ENCODE measurements around the gene PIK3AP1. TPM values are rescaled to one million over a fixed set of nuclear protein-coding genes. Genes with fewer than 3 reads are reported as not detected.

Gene PIK3AP1
- total and polyA plus RNA-seq, 2 of the 4 experiments (the other 2 are of a cell fraction), result under 0.01 to 0.14 TPM

- in situ Hi-C loops (cut with MboI; ENCODE audit: low sequenced_read_pairs) (no loop called here), dilution Hi-C loops (cut with HindIII; ENCODE audit: low sequenced_read_pairs, unreplicated experiment) (no loop called here), intact Hi-C loops (cut with micrococcal nuclease) (no loop called here)
- H3K9me1 ChIP-seq (ENCODE audit: insufficient read depth, low read length), result no peaks in the 10 kb centered on the region
- no peaks in the 10 kb centered on the region for H3K79me1 ChIP-seq (ENCODE audit: low read depth in 1 of 2, low read length in 2 of 2)
- no peak overlapping the region for H4K8ac ChIP-seq (ENCODE audit: low read depth in 2 of 2, low read length in 2 of 2)
- no TSS peak for BruUV-seq (replicated peaks)
- no peak overlapping the region for H2BK120ac ChIP-seq (ENCODE audit: low read depth, low read length)
- peaks cover 8% of the 10 kb centered on the region for H3K27me3 ChIP-seq (ENCODE audit: control insufficient read depth, insufficient read depth, low read length)
- H3K4me3 ChIP-seq (ENCODE audit: insufficient read depth, low read depth, low read length), result no peak overlapping the region
- H3K9me3 ChIP-seq (ENCODE audit: control insufficient read depth, insufficient read depth, low read length), result no peaks in the 10 kb centered on the region
- H4K20me1 ChIP-seq (ENCODE audit: insufficient read depth, low read length), result no peaks in the 10 kb centered on the region
- H3K4me2 ChIP-seq (ENCODE audit: low read depth, low read length), result no peak overlapping the region
- H3K4me1 ChIP-seq (ENCODE audit: control insufficient read depth, insufficient read depth, low read length), result no peaks in the 10 kb centered on the region
- no peaks in the 10 kb centered on the region for H3K36me3 ChIP-seq (ENCODE audit: control insufficient read depth, insufficient read depth, low read length)
- H3K9ac ChIP-seq (ENCODE audit: low read depth, low read length), result no peak overlapping the region
- H3K27ac ChIP-seq (ENCODE audit: insufficient read depth, low read length), result no peak overlapping the region
- DNase-seq (no peak), ATAC-seq (ENCODE audit: low read depth) (no peak)
- no peak overlapping the region for H4K91ac ChIP-seq (ENCODE audit: insufficient read depth, low read depth, low read length)
- no peak overlapping the region for H2BK20ac ChIP-seq (ENCODE audit: low read depth, low read length)
- no peak overlapping the region for H2AK5ac ChIP-seq (ENCODE audit: low read depth, low read length)
- POLR2A ChIA-PET (ENCODE audit: unreplicated experiment), result no interaction called here
- no peak overlapping the region for H2AFZ ChIP-seq (replicated peaks; ENCODE audit: low read length, poor library complexity)
- 75% methylated on average over 1 of the region's 1 CpG; no CpG with 5 or more reads in 1 of the 2 experiments for WGBS, 2 experiments (ENCODE audit: extremely low coverage in 2 of 2, insufficient read length in 1 of 2)
- H2AK9ac ChIP-seq (replicated peaks; ENCODE audit: low read depth, low read length, poor library complexity), result no peak overlapping the region
- H4K5ac ChIP-seq (ENCODE audit: low read depth, low read length), result no peak overlapping the region
- H3K23ac ChIP-seq (ENCODE audit: low read depth, low read length), result no peak overlapping the region
- H3K4ac ChIP-seq (ENCODE audit: low read depth, low read length), result no peak overlapping the region
- no peak overlapping the region for H3K18ac ChIP-seq (ENCODE audit: low read depth, low read length)
- H2BK15ac ChIP-seq (ENCODE audit: low read depth, low read length), result no peak overlapping the region
- no peak for TF ChIP-seq NFE2L2 (IDR thresholded peaks at IDR 0.05; ENCODE audit: low read depth, low read length)
- TF ChIP-seq RFX5 (IDR thresholded peaks at IDR 0.05; ENCODE audit: low read depth, low read length), result no peak
- TF ChIP-seq BHLHE40 (IDR thresholded peaks at IDR 0.05; ENCODE audit: low read depth, low read length), result no peak
- TF ChIP-seq, protein P1, sequence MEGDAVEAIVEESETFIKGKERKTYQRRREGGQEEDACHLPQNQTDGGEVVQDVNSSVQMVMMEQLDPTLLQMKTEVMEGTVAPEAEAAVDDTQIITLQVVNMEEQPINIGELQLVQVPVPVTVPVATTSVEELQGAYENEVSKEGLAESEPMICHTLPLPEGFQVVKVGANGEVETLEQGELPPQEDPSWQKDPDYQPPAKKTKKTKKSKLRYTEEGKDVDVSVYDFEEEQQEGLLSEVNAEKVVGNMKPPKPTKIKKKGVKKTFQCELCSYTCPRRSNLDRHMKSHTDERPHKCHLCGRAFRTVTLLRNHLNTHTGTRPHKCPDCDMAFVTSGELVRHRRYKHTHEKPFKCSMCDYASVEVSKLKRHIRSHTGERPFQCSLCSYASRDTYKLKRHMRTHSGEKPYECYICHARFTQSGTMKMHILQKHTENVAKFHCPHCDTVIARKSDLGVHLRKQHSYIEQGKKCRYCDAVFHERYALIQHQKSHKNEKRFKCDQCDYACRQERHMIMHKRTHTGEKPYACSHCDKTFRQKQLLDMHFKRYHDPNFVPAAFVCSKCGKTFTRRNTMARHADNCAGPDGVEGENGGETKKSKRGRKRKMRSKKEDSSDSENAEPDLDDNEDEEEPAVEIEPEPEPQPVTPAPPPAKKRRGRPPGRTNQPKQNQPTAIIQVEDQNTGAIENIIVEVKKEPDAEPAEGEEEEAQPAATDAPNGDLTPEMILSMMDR (conservative IDR thresholded peaks at IDR 0.05; ENCODE audit: low read depth, low read length), result no peak
- TF ChIP-seq MAZ (IDR thresholded peaks at IDR 0.05; ENCODE audit: borderline replicate concordance, low read depth, low read length), result no peak
- no peak for TF ChIP-seq MAFK (IDR thresholded peaks at IDR 0.05; ENCODE audit: low read depth, low read length)
- TF ChIP-seq POLR2A (IDR thresholded peaks at IDR 0.05; ENCODE audit: low read depth, low read length), result no peak
- no peak for TF ChIP-seq USF2 (IDR thresholded peaks at IDR 0.05; ENCODE audit: low read depth, low read length)
- no peak for TF ChIP-seq RAD21 (IDR thresholded peaks at IDR 0.05; ENCODE audit: low read length)
- no peak for TF ChIP-seq CHD1 (IDR thresholded peaks at IDR 0.05; ENCODE audit: low read depth, low read length)
- no peak for TF ChIP-seq CEBPB (IDR thresholded peaks at IDR 0.05; ENCODE audit: low read depth, low read length)
- TF ChIP-seq MXI1 (IDR thresholded peaks at IDR 0.05; ENCODE audit: borderline replicate concordance, low read depth, low read length), result no peak
- no peak for TF ChIP-seq FOS (IDR thresholded peaks at IDR 0.05; ENCODE audit: low read depth, low read length)
- no peak for TF ChIP-seq ELK1 (IDR thresholded peaks at IDR 0.05; ENCODE audit: borderline replicate concordance, low read depth, low read length)
- TF ChIP-seq RCOR1 (IDR thresholded peaks at IDR 0.05; ENCODE audit: insufficient replicate concordance, low read length), result no peak
- TF ChIP-seq SMC3 (IDR thresholded peaks at IDR 0.05; ENCODE audit: low read depth, low read length), result no peak
- H3K14ac ChIP-seq (replicated peaks; ENCODE audit: low read depth, low read length), result no peak overlapping the region
- no peak overlapping the region for H2BK5ac ChIP-seq (ENCODE audit: low read depth, low read length, poor library complexity, severe bottlenecking)
- H3K56ac ChIP-seq (ENCODE audit: extremely low read depth, insufficient read depth, low read length), result no peak overlapping the region
- CTCF ChIA-PET, result no interaction called here
These were observed 38.1 kb upstream of the PIK3AP1 start for GRCh38 chr10:96758423-96758822.
